Vagina (tissue), 2 donors: Measurements from ENCODE around the gene BCAS1.

Source experiments
- POLR2A ChIP-seq, 2 donors: fragments of 450-650 bp; IDR thresholded peaks; one replicate each; pipeline ENCODE4 v1.6.1; 2017; ENCODE audit warnings: antibody characterized with exemption in 2 of 2, mild to moderate bottlenecking in 2 of 2, moderate library complexity in 2 of 2
- POLR2AphosphoS5 ChIP-seq, 2 donors: sonication (generic); formaldehyde crosslinking; IDR thresholded peaks; one replicate each; pipeline ENCODE4 v1.9.0; 2017; ENCODE audit warnings: antibody characterized with exemption in 2 of 2, mild to moderate bottlenecking in 2 of 2, low read depth in 1 of 2; ENCODE audit not compliant: insufficient read depth in 1 of 2
- TF ChIP-seq, protein P1 (sequence below), 3 experiments: fragments of 450-650 bp in 2 of 3; fragments of 200-600 bp in 1 of 3; sonication (generic) in 1 of 3; IDR thresholded peaks; one replicate each; pipeline ENCODE4 v1.5.1; 2017 to 2019; ENCODE audit warnings: antibody characterized with exemption in 3 of 3, mild to moderate bottlenecking in 2 of 3, moderate library complexity in 2 of 3

DNA sequence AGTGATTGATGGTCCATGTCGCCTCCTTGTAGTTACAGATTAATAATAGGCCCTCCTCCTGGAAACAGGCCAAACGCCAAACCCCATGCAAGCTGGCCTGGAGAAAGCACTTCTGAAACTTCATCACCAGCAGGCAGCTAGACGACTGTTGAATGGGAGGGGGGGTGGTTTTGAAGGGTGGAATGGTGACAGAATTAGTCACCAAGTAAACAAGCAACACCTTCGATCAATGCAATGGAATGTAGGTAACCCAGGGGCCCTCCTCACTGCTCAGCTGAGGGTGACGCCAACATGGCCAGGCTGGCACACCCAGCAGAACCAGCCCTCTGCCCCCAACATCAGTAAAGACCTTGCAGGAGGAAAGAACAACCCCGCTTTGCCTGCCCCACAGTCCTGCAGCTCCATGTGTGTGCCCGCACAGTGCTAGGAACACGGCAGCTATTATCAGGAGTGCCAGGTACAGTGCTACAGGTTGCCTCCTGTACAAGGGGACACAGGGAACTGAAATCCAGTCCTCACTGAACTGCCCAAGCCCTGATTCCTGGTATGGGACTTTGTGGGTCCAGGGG, 2.7 kb downstream of the BCAS1 start:
- TF ChIP-seq POLR2A (IDR thresholded peaks at IDR 0.05) (no peak), POLR2AphosphoS5 (IDR thresholded peaks at IDR 0.05; ENCODE audit: insufficient read depth in 1 of 2, low read depth in 1 of 2) (no peak)
- TF ChIP-seq, protein P1, sequence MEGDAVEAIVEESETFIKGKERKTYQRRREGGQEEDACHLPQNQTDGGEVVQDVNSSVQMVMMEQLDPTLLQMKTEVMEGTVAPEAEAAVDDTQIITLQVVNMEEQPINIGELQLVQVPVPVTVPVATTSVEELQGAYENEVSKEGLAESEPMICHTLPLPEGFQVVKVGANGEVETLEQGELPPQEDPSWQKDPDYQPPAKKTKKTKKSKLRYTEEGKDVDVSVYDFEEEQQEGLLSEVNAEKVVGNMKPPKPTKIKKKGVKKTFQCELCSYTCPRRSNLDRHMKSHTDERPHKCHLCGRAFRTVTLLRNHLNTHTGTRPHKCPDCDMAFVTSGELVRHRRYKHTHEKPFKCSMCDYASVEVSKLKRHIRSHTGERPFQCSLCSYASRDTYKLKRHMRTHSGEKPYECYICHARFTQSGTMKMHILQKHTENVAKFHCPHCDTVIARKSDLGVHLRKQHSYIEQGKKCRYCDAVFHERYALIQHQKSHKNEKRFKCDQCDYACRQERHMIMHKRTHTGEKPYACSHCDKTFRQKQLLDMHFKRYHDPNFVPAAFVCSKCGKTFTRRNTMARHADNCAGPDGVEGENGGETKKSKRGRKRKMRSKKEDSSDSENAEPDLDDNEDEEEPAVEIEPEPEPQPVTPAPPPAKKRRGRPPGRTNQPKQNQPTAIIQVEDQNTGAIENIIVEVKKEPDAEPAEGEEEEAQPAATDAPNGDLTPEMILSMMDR (IDR thresholded peaks at IDR 0.05) = no peak
